Breast epithelium (tissue), 3 donors: ENCODE results near the gene PAQR6.

Experiments
- CTCF ChIP-seq, 3 donors: fragments of 450-650 bp; IDR thresholded peaks; one replicate each; pipeline ENCODE4 v1.5.1; 2016 to 2017; ENCODE audit warnings: antibody characterized with exemption in 3 of 3, mild to moderate bottlenecking in 3 of 3, moderate library complexity in 3 of 3
- POLR2A ChIP-seq: fragments of 450-650 bp; IDR thresholded peaks from one replicate; pipeline ENCODE4 v1.6.1; 2016; ENCODE audit warnings: antibody characterized with exemption, mild to moderate bottlenecking, moderate library complexity
- POLR2AphosphoS5 ChIP-seq, 3 donors: sonication (generic); formaldehyde crosslinking; IDR thresholded peaks; one replicate each; pipeline ENCODE4 v1.6.1; 2017; ENCODE audit warnings: antibody characterized with exemption in 3 of 3

- TF ChIP-seq POLR2AphosphoS5 (IDR thresholded peaks at IDR 0.05), result peak in 1 of 3 donors; percentile 57
- TF ChIP-seq CTCF (IDR thresholded peaks at IDR 0.05), result no peak
- TF ChIP-seq POLR2A, result no peak
Observed at GRCh38 chr1:156291226-156292061, 43.6 kb upstream of the PAQR6 start.
